ENCODE results near the gene GSTA2. TPM values are rescaled to one million over a fixed set of nuclear protein-coding genes. Genes with fewer than 3 reads are reported as not detected.
"Not testable (repeated sequence)": the region's sequence is repeated elsewhere in the genome, so short reads cannot be mapped to it uniquely, and the experiment has no call there.

GSTA2 gene
- polyA plus RNA-seq, 1 donor, result not detected

DNA sequence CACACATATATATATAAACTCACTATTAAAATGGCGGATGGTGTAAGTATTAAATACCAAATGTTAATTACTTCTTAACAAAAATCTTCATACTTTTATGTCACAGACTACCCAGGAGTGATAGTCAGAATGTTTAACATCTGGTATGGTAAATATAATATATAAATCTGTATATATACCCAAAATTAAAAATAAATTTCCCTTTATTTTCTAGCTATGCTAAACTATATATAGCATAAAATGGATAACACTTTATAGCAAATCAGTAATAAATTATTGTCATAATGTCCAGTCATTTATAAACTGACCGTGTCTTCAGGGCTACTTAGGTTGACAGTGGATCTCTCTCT lies 37.1 kb downstream of the GSTA2 start:
- no peak for DNase-seq (ENCODE audit: low read depth)

DNA sequence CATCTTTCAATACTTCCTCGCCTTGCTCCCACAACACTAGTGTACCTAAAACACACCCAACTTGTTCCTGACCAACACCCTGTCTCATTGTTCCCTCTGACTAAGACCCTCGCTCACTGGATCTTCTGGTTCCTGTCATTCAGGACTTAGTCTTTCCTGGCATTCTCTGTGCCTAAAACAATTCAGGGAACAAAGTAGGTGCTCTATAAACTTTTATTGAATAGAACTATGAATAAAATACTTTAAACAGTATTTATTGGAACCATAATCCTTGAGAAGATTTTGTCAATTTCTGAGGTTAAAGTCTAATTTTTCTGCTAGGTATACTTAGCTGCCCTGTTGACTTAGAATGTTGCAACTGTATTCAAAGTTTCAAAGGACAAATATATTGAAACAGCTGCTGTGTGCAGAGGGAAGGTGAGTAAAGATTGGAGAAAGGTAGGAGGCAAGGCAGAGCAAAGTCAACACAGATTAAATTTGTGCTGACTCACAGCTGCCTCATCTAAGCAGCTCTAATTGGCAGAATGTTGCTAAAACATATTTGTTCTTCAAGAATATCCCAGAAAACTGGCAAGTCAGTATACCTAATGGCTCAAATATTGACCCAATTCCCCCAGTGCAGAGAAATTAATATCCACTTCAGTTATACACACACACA lies 37.6 kb downstream of the GSTA2 start:
- no peak for DNase-seq (ENCODE audit: low read depth)

DNA sequence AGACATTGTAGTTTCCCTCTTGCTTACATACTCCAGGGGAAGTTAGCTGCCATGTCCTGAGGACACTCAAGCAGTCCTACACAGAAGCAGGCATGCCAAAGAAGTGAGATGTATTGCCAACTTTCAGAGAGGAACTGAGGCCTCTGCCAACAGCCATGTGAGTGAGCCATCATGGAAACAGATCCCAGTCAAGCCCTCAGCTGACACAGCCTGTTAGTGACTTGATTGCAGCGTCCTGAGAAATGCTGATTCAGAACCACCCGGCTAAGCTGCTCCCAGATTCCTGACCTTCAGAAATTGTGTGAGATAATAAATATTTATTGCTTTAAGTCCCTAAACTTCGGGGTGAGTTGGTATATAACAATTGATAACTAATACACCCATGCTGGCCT lies 38.1 kb downstream of the GSTA2 start:
- DNase-seq (ENCODE audit: low read depth), result no peak

DNA sequence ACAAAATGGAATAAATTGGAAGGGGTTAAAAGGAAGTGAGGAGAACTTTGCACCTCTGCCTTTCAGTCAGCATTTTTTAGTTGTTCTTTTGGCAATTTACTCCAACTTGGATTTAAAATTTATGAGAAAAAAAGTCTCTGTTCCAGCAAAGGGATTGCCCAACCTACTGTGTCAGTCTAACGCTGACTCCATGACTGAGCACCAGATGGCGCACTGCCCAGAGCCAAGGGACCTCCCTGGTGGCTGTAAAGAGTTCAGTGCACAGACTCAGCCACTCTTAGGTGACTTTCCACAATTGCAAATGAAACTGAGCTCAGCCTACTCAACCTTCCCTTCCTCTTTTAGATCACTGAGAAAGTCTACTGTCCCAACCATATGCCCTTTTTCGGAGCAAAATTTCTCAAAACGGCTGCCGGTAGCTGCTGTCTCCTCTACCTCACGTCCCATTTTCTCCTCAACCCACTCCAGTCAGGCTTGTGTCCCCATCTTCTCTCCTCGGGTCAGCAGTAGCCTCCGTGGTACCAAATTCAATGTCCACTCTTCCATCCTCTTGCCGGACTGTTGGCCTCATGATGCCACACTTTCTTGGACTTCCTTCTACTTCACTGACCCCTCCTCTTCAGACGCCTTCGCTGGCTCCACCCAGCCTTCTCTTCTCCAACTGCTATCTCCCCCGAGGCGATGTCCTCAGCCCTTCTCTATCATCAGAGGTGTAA lies 38.7 kb downstream of the GSTA2 start:
- no peak for DNase-seq (ENCODE audit: low read depth)

DNA sequence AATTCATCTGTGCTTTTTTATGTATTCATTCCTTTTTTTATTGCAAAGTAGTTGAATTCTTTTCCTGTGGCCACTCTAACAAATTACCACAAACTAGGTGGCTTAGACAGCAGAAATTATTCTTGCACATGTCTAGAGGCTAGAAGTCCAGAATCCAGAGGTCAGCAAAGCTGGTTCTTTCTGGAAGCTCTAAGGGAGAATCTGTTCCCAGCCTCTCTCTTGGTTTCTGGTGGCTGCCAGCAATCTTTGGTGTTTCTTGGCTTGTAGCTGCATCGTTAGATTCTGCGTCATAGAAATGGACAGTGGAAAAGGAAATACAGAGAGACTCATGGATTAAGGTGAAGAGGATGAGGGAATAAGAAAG lies 39.3 kb downstream of the GSTA2 start:
- no peak for DNase-seq (ENCODE audit: low read depth)

DNA sequence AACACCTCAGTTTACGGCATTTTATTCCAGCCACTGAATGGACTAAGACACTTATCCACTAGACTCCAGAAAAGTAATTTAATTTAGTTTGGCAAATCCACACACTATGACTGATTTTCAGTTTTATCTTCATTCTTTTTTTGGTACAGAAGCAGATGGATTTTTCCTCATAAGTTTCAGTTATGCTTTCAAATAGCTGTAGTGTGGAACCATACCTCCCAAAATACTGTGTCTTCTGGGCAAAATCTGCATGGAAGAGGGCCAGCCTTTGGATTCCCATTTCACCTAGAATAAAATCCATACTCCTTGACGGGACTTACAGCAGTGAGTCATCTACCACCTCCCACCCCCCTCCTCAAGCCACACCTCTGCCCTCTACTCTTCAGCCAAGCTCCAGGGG lies 43.0 kb downstream of the GSTA2 start:
- DNase-seq (ENCODE audit: low read depth), result no peak

DNA sequence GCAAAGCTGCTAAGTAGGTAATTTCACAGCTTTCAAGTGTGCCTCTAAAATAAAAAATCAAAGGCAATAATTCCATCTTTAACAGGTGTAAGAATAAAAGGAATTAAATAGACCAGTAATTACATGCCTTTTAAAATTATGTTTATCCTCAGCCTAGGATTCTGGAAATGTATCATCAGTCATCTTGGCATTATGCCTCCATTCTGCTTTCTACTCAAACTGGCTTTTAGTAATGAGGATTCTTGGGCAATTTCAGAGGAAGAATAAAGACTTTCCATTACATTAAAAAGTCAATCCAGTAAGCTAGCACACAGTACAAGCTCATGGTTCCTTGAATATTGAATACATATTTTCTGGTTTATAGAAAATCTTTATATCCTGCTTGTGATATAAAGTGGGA lies 44.7 kb downstream of the GSTA2 start:
- DNase-seq (ENCODE audit: low read depth), result no peak

DNA sequence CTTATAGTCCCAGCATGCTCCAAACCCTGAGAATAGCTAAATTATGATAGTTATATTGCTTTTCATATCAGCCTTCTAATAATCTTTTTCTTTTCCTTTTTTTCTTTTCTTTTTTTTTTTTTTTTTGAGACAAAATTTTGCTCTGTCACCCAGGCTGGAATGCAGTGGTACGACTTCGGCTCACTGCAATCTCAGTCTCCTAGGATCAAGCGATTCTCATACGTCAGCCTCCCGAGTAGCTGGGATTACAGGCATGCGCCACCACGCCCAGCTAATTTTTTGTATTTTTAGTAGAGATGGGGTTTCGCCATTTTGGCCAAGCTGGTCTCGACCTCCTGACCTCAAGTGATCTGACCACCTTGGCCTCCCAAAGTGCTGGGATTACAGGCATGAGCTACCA lies 48.5 kb downstream of the GSTA2 start:
- not testable (repeated sequence) for DNase-seq (ENCODE audit: low read depth)

DNA sequence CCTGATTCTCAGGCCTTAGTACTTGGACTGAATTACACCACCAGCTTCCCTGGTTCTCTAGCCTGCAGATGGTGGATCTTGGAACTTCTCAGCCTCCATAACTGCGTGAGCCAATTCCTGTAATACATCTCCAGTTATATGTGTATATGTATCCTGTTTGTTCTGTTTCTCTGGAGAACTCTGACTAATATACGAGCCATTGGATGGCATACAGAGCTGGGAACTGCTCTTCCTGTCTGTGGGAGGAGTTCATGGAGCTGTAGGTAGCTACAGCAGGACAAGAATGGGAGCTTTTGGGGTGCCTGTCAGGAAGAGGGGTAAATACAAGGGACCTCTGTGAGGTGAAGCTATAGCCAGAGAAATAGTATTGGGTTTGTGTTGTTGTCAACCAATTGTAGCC lies 51.1 kb downstream of the GSTA2 start:
- no peak for DNase-seq (ENCODE audit: low read depth)

DNA sequence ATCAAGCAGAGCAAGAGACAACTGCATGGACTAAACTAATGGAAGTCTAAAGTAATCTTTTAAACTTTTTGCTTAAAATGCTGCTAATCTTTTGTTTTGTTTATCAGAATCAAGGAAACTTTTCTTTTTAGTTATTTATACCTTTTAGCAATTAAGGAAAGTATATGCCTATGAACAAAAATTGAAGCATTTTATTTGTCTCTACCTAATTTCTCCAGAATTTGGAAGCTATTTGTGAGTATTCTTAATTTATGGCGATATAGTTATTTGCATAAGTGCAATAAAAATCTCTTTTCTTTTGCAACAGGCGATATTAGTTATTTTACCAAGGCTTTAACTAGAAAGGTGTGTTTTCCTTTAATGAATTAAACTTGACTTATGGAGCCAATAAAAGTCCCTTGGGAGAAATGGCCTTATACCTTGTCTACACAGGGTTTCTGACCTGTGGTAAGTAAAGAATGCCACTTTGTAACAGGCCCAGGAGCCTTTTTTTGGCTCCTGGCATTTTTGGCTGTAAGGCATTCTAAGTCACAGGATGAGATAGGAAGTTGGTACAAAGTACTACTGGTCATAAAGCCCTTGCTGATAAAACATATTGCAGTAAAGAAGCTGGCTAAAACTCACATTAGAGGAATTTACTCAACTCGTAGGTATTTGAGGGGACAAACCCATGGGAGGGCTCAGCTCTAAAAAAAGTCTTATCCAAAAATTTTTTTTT lies 55.2 kb downstream of the GSTA2 start:
- no peak for DNase-seq (ENCODE audit: low read depth)

DNA sequence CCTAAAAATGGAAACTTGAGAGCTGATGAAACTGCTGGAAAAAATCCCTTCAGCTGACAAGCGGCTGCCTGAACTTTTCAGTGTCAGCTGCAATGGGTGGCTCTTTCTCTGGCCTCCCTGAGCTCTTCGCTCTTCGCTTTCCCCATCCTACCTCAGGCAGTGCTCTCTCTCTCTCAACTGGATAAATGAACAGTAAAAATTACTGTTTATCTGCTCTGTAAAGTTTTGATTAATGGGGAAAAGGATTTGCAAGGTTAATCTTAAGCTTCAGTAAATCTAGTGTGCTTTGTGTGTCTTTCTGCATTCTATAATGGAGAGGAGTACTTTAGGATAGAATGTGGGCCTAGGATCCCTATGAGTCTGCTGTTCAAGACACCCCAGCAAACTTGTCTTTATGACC lies 57.3 kb downstream of the GSTA2 start:
- no peak for DNase-seq (ENCODE audit: low read depth)

DNA sequence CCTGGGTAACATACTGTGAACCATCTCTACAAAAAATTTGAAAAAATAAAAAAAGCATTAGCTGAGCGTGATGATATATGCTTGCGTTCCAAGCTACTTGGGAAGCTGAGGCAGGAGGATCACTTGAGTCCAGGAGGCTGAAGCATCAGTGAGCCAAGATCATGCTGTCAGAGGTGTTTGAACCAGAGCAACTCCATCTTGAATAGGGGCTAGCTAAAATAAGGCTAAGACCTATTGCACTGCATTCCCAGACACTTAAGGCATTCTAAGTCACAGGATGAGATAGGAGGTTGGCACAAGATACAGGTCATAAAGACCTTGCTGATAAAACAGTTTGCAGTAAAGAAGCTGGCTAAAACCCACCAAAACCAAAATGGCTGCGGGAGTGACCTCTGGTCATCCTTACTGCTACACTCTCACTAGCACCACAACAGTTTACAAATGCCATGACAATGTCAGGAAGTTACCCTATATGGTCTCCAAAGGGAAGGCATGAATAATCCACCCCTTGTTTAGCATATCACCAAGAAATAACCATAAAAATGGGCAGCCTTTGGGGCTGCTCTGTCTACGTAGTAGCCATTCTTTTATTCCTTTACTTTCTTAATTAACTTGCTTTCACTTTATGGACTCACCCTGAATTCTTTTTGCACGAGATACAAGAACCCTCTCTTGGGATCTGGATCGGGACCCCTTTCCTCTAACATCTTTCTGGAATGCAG lies 58.3 kb downstream of the GSTA2 start:
- not testable (repeated sequence) for DNase-seq (ENCODE audit: low read depth)

DNA sequence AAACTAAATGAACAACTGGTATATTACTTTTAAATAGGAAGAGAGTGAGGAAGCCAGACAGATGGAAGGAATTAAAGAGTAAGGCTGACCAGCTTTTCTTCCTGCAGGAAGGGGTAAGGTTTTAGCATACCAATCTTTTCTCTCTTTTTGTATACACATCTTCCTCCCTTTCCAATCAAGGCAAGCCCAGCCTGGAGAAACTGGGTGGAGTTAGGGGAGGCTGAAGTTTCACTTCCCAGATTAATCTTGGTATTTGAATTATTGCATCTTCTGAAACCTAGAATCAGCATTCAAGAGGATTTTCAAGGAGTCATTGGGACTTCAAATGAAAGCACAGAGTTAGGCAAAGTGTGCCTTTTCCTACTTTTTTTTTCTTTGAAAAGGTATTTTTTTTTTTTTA lies 59.2 kb downstream of the GSTA2 start:
- no peak for DNase-seq (ENCODE audit: low read depth)

Other genes starting within 250 kb of the GSTA2 start
- gene TRAM2, start 186.4 kb downstream of the GSTA2 start, polyA plus RNA-seq (ENCODE audit: insufficient read length), result 18.8 TPM
- gene TMEM14A, start 92.4 kb downstream of the GSTA2 start, polyA plus RNA-seq (ENCODE audit: insufficient read length), result 14.5 TPM
- gene GSTA1, start 40.3 kb upstream of the GSTA2 start, polyA plus RNA-seq (ENCODE audit: insufficient read length), result not detected
- gene GSTA5, start 77.3 kb upstream of the GSTA2 start, polyA plus RNA-seq (ENCODE audit: insufficient read length), result not detected
- not detected for gene GSTA3, start 146.2 kb upstream of the GSTA2 start, polyA plus RNA-seq (ENCODE audit: insufficient read length)
- 47.5 TPM for gene GSTA4, start 231.8 kb upstream of the GSTA2 start, polyA plus RNA-seq (ENCODE audit: insufficient read length)